HepG2 (cell line): ENCODE measurements around the gene ANKFY1. TPM values are rescaled to one million over a fixed set of nuclear protein-coding genes. Genes with fewer than 3 reads are reported as not detected.

Source experiments
- ATAC-seq: fragments of 200-7000 bp; cut with Tn5 transposase; 3 replicates; pipeline ENCODE4 v1.9.1; 2020; ENCODE audit warnings: mild to moderate bottlenecking, moderate library complexity
- BruUV-seq: library from RNA; stranded (reverse); fragments of 400-500 nt; replicated peaks from 2 replicates; lab custom pipeline; 2021; lab: Mats Ljungman, UMichigan
- CTCF ChIA-PET: fragments of 300-600 bp; formaldehyde crosslinking; extraction: SDS; loops from one replicate; lab custom pipeline; 2021; ENCODE audit warnings: low total read pairs, inconsistent platforms, low intra/inter-chr PET ratio; lab: Yijun Ruan, JAX
- POLR2A ChIA-PET: fragments of 350-600 bp; sonication (Branson Sonifier 250); formaldehyde crosslinking; loops from one replicate; lab custom pipeline; 2020; ENCODE audit warnings: antibody characterized with exemption, inconsistent platforms; lab: Yijun Ruan, JAX
- DNase-seq: peaks from one replicate; pipeline ENCODE4 v3.0.0-alpha.2; 2015; ENCODE audit warnings: low spot score
- FAIRE-seq: peaks from 3 replicates; lab custom pipeline; 2011; peaks lifted over from hg19 to GRCh38; lab: Jason Lieb, UNC
- H2AFZ ChIP-seq: one replicate; pipeline ENCODE4 v1.6.1; 2011; ENCODE audit warnings: low read length, inconsistent platforms
- H3K27ac ChIP-seq: fragments of 300-600 bp; 3 replicates; pipeline ENCODE4 v1.8.0; 2011; ENCODE audit warnings: mixed run types, mild to moderate bottlenecking, mixed read lengths, low read length, inconsistent platforms; ENCODE audit not compliant: insufficient read depth; ENCODE audit errors: extremely low read length
- H3K27me3 ChIP-seq, 2 experiments: fragments of 200-600 bp in 1 of 2; 2 replicates in 1 of 2; 3 replicates in 1 of 2; pipeline versions ENCODE4 v1.6.0 to v1.8.0; 2011; ENCODE audit warnings: low read length in 2 of 2, mild to moderate bottlenecking in 2 of 2, moderate library complexity in 2 of 2, inconsistent platforms in 1 of 2; ENCODE audit not compliant: insufficient read depth in 2 of 2, control insufficient read depth in 1 of 2
- H3K36me3 ChIP-seq, 2 experiments: fragments of 200-600 bp in 1 of 2; replicated peaks in 1 of 2; 2 replicates in 1 of 2; 3 replicates in 1 of 2; pipeline versions ENCODE4 v1.5.1 to v1.8.0; 2011; ENCODE audit warnings: low read length in 2 of 2, inconsistent platforms in 1 of 2; ENCODE audit not compliant: insufficient read depth in 2 of 2, control insufficient read depth in 1 of 2
- H3K4me1 ChIP-seq: 2 replicates; pipeline ENCODE4 v1.5.1; 2012; ENCODE audit warnings: low read length, inconsistent platforms; ENCODE audit not compliant: insufficient read depth
- H3K4me2 ChIP-seq: 2 replicates; pipeline ENCODE4 v1.6.0; 2011; ENCODE audit warnings: low read depth, low read length, inconsistent platforms
- H3K4me3 ChIP-seq, 3 experiments: fragments of 200-600 bp in 1 of 3; sonication (generic), shearing (Covaris generic) in 1 of 3; replicated peaks in 1 of 3; 2 replicates each; pipeline ENCODE4 v1.5.1; 2011 to 2016; ENCODE audit warnings: low read length in 3 of 3, inconsistent platforms in 2 of 3, low read depth in 2 of 3, mild to moderate bottlenecking in 2 of 3, control low read depth in 1 of 3, mixed read lengths in 1 of 3; ENCODE audit not compliant: insufficient read depth in 1 of 3
- H3K79me2 ChIP-seq: one replicate; pipeline ENCODE4 v1.6.1; 2011; ENCODE audit warnings: low read length, inconsistent platforms; ENCODE audit not compliant: insufficient read depth
- H3K9ac ChIP-seq: 2 replicates; pipeline ENCODE4 v1.6.0; 2011; ENCODE audit warnings: mild to moderate bottlenecking, low read depth, low read length, inconsistent platforms; ENCODE audit not compliant: insufficient read depth
- H3K9me3 ChIP-seq: 2 replicates; pipeline ENCODE4 v1.5.1; 2012; ENCODE audit warnings: mild to moderate bottlenecking, low read length
- H4K20me1 ChIP-seq: 2 replicates; pipeline ENCODE4 v1.6.0; 2011; ENCODE audit warnings: inconsistent platforms, mild to moderate bottlenecking, low read length, moderate library complexity; ENCODE audit not compliant: insufficient read depth
- ELF1 ChIP-seq: sonication (generic); formaldehyde crosslinking; IDR thresholded peaks from 2 replicates; pipeline ENCODE4 v1.4.0; 2020; ENCODE audit warnings: missing genetic modification reagents
- SP140L ChIP-seq: sonication (generic); formaldehyde crosslinking; IDR thresholded peaks from 2 replicates; pipeline ENCODE4 v1.4.0; 2020; ENCODE audit warnings: missing genetic modification reagents, borderline replicate concordance
- ZNF343 ChIP-seq: sonication (generic); formaldehyde crosslinking; IDR thresholded peaks from 2 replicates; pipeline ENCODE4 v1.4.0; 2020; ENCODE audit warnings: mild to moderate bottlenecking, missing genetic modification reagents
- ZSCAN29 ChIP-seq: sonication (generic); formaldehyde crosslinking; conservative IDR thresholded peaks from 2 replicates; pipeline ENCODE4 v1.4.0; 2020; ENCODE audit warnings: mild to moderate bottlenecking, missing genetic modification reagents
- WGBS: methylation state at CpG from one replicate; pipeline ENCODE4 v1.1.6; 2017; ENCODE audit warnings: low lambda C conversion rate; 5-methylcytosine and 5-hydroxymethylcytosine counted together
- in situ Hi-C: cut with HindIII; loops from 2 replicates; pipeline ENCODE4 v1.10.0; 2017; ENCODE audit warnings: low pct_unique_long_range_greater_than_20kb; ENCODE audit not compliant: extremely low pct_ligation_motif_present
- intact Hi-C: fragments of 100-400 bp; cut with micrococcal nuclease; formaldehyde crosslinking; loops from one replicate; pipeline ENCODE4 v1.10.0; 2022; ENCODE audit not compliant: unreplicated experiment
- polyA plus RNA-seq, 8 experiments: library from polyadenylated mRNA; depleted of rRNA in 3 of 8; stranded (reverse) in 7 of 8; unstranded in 1 of 8; fragments of >200 nt; fragmentation: Illumina TruSeq in 4 of 8; extraction: Trizol in 4 of 8; gene quantifications; 2 replicates each; pipeline versions ENCODE4 v1.2.1 to v1.2.3, GENCODE V29; 2011 to 2016; ENCODE audit warnings: low read depth in 4 of 8, missing spikeins in 1 of 8, mixed read lengths in 1 of 8; ENCODE audit not compliant: insufficient read depth in 1 of 8
- total RNA-seq, 5 experiments: library from RNA; depleted of rRNA; stranded (reverse); fragments of >200 nt; fragmentation: Illumina TruSeq; extraction: Trizol; gene quantifications; 2 replicates each; pipeline ENCODE4 v1.2.3, GENCODE V29; 2016; ENCODE audit warnings: low read depth in 1 of 5
- TF ChIP-seq, protein P1 (sequence below): IDR thresholded peaks from 2 replicates; pipeline ENCODE4 v1.6.1; 2016
- TF ChIP-seq, protein P2 (sequence below): sonication (generic); formaldehyde crosslinking; IDR thresholded peaks from 2 replicates; pipeline ENCODE4 v1.9.0; 2021; ENCODE audit warnings: missing genetic modification reagents, borderline replicate concordance

ANKFY1 gene
- total and polyA plus RNA-seq, 2 of the 13 experiments (the other 11 are each of a cell fraction or from before 2014, with no cell fraction given): 11.9 to 16.8 TPM

DNA sequence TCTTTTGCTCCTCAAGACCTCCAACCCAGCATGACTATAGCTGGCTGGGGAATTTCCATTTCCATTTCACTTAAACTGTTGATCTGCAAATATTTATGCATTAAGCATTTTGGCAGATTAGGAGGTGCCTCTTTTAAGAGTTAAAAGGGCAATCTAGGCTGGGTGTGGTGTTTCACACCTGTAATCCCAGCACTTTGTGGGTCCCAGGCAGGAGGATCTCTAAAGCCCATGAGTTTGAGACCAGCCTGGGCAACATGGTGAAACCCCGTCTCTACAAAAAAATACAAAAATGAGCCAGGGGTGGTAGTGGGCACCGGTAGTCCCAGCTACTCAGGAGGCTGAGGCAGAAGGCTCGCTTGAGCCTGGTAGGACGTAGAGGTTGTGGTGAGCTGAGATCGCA lies 17.1 kb downstream of the ANKFY1 start:
- no peak overlapping the region for H3K27ac ChIP-seq
- ChIA-PET POLR2A (no interaction called here), CTCF (no interaction called here)
- peaks cover 49% of the 10 kb centered on the region for H3K79me2 ChIP-seq
- H4K20me1 ChIP-seq: peaks cover 3% of the 10 kb centered on the region; the same call in 1 of the 2 replicates
- peaks cover 28% of the 10 kb centered on the region for H3K4me1 ChIP-seq
- no peak overlapping the region for H2AFZ ChIP-seq
- in situ Hi-C loops: no loop called here
- DNase-seq (no peak), FAIRE-seq (no peak), ATAC-seq (no peak)
- H3K4me3 ChIP-seq: no peak overlapping the region
- no peaks in the 10 kb centered on the region for H3K9me3 ChIP-seq
- intact Hi-C loops: no loop called here
- BruUV-seq: no TSS peak
- WGBS: 96% methylated on average over 5 of the region's 5 CpGs
- peaks cover 2 to 9% of the 10 kb centered on the region in 2 experiments; a peak in 2 of 5 replicates for H3K36me3 ChIP-seq
- TF ChIP-seq ELF1 (CRISPR knock-in tag): no peak
- TF ChIP-seq SP140L (CRISPR knock-in tag): no peak
- no peak for TF ChIP-seq ZNF343 (CRISPR knock-in tag)
- TF ChIP-seq, protein P1, sequence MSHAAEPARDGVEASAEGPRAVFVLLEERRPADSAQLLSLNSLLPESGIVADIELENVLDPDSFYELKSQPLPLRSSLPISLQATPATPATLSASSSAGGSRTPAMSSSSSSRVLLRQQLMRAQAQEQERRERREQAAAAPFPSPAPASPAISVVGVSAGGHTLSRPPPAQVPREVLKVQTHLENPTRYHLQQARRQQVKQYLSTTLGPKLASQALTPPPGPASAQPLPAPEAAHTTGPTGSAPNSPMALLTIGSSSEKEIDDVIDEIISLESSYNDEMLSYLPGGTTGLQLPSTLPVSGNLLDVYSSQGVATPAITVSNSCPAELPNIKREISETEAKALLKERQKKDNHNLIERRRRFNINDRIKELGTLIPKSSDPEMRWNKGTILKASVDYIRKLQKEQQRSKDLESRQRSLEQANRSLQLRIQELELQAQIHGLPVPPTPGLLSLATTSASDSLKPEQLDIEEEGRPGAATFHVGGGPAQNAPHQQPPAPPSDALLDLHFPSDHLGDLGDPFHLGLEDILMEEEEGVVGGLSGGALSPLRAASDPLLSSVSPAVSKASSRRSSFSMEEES (CRISPR knock-in tag): no peak
- TF ChIP-seq, protein P2, sequence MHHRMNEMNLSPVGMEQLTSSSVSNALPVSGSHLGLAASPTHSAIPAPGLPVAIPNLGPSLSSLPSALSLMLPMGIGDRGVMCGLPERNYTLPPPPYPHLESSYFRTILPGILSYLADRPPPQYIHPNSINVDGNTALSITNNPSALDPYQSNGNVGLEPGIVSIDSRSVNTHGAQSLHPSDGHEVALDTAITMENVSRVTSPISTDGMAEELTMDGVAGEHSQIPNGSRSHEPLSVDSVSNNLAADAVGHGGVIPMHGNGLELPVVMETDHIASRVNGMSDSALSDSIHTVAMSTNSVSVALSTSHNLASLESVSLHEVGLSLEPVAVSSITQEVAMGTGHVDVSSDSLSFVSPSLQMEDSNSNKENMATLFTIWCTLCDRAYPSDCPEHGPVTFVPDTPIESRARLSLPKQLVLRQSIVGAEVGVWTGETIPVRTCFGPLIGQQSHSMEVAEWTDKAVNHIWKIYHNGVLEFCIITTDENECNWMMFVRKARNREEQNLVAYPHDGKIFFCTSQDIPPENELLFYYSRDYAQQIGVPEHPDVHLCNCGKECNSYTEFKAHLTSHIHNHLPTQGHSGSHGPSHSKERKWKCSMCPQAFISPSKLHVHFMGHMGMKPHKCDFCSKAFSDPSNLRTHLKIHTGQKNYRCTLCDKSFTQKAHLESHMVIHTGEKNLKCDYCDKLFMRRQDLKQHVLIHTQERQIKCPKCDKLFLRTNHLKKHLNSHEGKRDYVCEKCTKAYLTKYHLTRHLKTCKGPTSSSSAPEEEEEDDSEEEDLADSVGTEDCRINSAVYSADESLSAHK (CRISPR knock-in tag): no peak
- no peak for TF ChIP-seq ZSCAN29 (CRISPR knock-in tag)
- no peaks in the 10 kb centered on the region for H3K27me3 ChIP-seq
- H3K4me2 ChIP-seq: no peak overlapping the region
- H3K9ac ChIP-seq: no peak overlapping the region
